ENCODE data around the gene MACO1. TPM values are rescaled to one million over a fixed set of nuclear protein-coding genes. Genes with fewer than 3 reads are reported as not detected.

Gene MACO1
- total and polyA plus RNA-seq, 9 of the 15 experiments (the other 6 are each of a cell fraction or from before 2014, with no cell fraction given), result 4.6 to 28.4 (median 21.7) TPM

DNA sequence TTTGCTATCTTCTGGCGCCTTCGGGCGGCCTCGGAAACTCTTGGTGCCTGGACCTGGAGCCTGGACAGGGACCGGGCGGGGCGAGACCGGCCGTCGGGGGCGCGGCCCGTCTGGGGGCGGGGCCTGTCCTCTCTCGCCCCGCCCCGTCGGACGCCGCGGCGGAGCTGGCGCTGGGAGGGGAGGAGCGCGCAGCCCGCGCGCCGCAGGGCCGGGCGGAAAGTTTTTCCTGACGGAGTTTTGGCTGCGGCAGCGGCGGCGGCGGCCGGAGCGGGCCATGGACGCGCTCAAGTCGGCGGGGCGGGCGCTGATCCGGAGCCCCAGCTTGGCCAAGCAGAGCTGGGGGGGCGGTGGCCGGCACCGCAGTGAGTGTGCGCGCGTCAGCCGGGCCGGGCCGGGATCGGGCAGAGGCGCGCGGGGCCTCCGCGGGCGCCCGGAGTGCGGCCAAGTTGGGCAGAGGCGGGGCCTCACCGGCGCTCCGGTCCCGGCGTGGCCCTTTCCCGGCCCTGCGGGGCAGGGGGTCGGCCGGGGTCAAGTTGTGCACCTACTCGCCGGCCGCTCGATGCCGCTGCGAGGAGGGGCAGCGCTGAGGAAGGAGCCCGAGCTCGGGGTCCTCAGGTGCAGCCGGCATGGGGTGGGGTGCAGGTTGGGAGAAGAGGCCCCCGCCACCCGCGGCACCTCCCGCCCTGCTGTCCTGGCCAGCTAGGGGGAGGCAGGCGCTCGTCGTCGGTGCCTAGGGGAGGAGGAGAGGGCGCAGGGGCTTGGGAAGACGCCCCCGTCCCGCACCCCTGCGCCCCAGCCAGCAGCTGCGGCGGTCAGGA is 112.9 kb downstream of the MACO1 start, which contains the start of gene LDLRAP1 (continued):
- TF ChIP-seq ETV5 (CRISPR knock-in tag; IDR thresholded peaks at IDR 0.05; ENCODE audit: low read depth) (0 out of 2 replicates have a peak, but pooled peaks have one; percentile 0), MIER1 (IDR thresholded peaks at IDR 0.05; ENCODE audit: low read depth) (no peak), ZNF668 (CRISPR knock-in tag; IDR thresholded peaks at IDR 0.05) (no peak), ZKSCAN1 (IDR thresholded peaks at IDR 0.05; ENCODE audit: low read depth, low read length) (no peak), PHTF2 (CRISPR knock-in tag; IDR thresholded peaks at IDR 0.05) (no peak), PML (IDR thresholded peaks at IDR 0.05; ENCODE audit: low read length) (no peak), ZNF197 (CRISPR knock-in tag; IDR thresholded peaks at IDR 0.05; ENCODE audit: low read depth) (no peak), MAFF (IDR thresholded peaks at IDR 0.05; ENCODE audit: low read length) (no peak), BRF1 (IDR thresholded peaks at IDR 0.05; ENCODE audit: borderline replicate concordance, extremely low read depth, insufficient read length) (no peak), ZFP1 (CRISPR knock-in tag; IDR thresholded peaks at IDR 0.05) (no peak), GABPA (tag; conservative IDR thresholded peaks at IDR 0.05; ENCODE audit: low read depth) (peak; percentile 49), ZNF583 (CRISPR knock-in tag; IDR thresholded peaks at IDR 0.05) (no peak), ELF2 (CRISPR knock-in tag; IDR thresholded peaks at IDR 0.05) (no peak), DMBX1 (CRISPR knock-in tag; IDR thresholded peaks at IDR 0.05; ENCODE audit: borderline replicate concordance) (no peak), POU5F1 (IDR thresholded peaks at IDR 0.05; ENCODE audit: borderline replicate concordance, low read depth, low read length, partially characterized antibody) (no peak), RBM17 (IDR thresholded peaks at IDR 0.05; ENCODE audit: borderline replicate concordance, low read depth, low read length) (no peak)
- TF ChIP-seq, protein P1, sequence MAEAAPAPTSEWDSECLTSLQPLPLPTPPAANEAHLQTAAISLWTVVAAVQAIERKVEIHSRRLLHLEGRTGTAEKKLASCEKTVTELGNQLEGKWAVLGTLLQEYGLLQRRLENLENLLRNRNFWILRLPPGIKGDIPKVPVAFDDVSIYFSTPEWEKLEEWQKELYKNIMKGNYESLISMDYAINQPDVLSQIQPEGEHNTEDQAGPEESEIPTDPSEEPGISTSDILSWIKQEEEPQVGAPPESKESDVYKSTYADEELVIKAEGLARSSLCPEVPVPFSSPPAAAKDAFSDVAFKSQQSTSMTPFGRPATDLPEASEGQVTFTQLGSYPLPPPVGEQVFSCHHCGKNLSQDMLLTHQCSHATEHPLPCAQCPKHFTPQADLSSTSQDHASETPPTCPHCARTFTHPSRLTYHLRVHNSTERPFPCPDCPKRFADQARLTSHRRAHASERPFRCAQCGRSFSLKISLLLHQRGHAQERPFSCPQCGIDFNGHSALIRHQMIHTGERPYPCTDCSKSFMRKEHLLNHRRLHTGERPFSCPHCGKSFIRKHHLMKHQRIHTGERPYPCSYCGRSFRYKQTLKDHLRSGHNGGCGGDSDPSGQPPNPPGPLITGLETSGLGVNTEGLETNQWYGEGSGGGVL (CRISPR knock-in tag; IDR thresholded peaks at IDR 0.05), result no peak
- TF ChIP-seq, protein P2, sequence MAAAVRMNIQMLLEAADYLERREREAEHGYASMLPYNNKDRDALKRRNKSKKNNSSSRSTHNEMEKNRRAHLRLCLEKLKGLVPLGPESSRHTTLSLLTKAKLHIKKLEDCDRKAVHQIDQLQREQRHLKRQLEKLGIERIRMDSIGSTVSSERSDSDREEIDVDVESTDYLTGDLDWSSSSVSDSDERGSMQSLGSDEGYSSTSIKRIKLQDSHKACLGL (CRISPR knock-in tag; IDR thresholded peaks at IDR 0.05; ENCODE audit: borderline replicate concordance, poor library complexity, severe bottlenecking), result no peak
- TF ChIP-seq, protein P3, sequence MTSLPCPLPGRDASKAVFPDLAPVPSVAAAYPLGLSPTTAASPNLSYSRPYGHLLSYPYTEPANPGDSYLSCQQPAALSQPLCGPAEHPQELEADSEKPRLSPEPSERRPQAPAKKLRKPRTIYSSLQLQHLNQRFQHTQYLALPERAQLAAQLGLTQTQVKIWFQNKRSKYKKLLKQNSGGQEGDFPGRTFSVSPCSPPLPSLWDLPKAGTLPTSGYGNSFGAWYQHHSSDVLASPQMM (CRISPR knock-in tag; IDR thresholded peaks at IDR 0.05), result no peak
- TF ChIP-seq, protein P4, sequence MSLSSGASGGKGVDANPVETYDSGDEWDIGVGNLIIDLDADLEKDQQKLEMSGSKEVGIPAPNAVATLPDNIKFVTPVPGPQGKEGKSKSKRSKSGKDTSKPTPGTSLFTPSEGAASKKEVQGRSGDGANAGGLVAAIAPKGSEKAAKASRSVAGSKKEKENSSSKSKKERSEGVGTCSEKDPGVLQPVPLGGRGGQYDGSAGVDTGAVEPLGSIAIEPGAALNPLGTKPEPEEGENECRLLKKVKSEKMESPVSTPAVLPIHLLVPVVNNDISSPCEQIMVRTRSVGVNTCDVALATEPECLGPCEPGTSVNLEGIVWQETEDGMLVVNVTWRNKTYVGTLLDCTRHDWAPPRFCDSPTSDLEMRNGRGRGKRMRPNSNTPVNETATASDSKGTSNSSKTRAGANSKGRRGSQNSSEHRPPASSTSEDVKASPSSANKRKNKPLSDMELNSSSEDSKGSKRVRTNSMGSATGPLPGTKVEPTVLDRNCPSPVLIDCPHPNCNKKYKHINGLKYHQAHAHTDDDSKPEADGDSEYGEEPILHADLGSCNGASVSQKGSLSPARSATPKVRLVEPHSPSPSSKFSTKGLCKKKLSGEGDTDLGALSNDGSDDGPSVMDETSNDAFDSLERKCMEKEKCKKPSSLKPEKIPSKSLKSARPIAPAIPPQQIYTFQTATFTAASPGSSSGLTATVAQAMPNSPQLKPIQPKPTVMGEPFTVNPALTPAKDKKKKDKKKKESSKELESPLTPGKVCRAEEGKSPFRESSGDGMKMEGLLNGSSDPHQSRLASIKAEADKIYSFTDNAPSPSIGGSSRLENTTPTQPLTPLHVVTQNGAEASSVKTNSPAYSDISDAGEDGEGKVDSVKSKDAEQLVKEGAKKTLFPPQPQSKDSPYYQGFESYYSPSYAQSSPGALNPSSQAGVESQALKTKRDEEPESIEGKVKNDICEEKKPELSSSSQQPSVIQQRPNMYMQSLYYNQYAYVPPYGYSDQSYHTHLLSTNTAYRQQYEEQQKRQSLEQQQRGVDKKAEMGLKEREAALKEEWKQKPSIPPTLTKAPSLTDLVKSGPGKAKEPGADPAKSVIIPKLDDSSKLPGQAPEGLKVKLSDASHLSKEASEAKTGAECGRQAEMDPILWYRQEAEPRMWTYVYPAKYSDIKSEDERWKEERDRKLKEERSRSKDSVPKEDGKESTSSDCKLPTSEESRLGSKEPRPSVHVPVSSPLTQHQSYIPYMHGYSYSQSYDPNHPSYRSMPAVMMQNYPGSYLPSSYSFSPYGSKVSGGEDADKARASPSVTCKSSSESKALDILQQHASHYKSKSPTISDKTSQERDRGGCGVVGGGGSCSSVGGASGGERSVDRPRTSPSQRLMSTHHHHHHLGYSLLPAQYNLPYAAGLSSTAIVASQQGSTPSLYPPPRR (CRISPR knock-in tag; IDR thresholded peaks at IDR 0.05; ENCODE audit: borderline replicate concordance), result no peak

All from K562 (cell line).